Limb (tissue), 2 donors: Measurements from ENCODE around the gene TATDN2.

Source experiments
- DNase-seq, 2 donors: peaks; one replicate each; pipeline ENCODE4 v3.0.0-alpha.2; 2016; ENCODE audit errors: extremely low spot score in 2 of 2

Gene TATDN2

DNA sequence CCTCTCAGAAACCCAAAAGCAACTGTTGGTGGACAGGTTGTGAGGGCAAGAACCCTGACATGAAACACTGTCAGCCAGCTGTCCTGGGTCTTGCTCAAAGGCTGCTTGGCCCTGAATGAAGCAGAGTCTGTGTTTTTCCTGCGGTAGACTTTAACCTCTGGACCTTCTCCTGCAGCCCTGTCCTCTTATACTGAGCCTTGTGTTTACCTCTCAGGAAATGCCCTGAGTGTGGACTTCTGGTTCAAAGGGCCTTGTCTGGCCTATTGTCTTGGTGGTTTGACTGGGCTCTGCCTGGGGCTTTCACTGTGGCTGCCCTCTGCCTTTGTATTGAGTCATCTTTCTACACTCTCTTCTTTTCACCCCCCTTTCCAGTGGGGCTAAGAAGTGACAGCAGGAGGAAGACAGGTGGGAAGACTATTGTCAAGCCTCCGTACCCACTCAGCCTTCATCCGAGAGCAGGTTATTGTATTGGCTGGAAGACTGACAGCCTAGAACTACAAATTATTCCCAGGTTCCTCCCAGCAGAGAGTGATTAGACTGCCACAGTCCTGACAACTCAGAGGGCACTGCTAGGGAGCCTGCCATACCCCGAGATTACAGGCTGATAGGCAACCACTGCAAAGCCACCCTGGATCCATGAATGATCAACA is 69.2 kb downstream of the TATDN2 start:
- DNase-seq: no peak

DNA sequence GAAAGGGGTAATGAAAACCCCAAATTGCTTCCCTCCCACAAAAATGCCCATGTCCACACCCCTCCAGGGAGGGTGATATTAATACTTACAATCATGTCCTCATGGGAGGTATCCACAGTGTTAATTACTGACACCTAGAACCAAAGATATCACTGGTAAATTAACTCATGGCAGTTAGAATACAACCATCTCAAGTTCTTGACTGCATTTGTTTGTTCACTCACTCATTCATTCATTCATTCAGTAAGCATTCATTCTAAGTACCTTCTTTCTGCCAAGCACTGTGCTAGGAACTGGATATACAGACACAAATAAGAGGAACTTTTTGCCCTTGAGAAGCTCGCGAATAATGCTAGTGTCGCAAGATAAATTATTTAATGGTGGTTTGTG is 69.7 kb downstream of the TATDN2 start:
- DNase-seq: no peak

DNA sequence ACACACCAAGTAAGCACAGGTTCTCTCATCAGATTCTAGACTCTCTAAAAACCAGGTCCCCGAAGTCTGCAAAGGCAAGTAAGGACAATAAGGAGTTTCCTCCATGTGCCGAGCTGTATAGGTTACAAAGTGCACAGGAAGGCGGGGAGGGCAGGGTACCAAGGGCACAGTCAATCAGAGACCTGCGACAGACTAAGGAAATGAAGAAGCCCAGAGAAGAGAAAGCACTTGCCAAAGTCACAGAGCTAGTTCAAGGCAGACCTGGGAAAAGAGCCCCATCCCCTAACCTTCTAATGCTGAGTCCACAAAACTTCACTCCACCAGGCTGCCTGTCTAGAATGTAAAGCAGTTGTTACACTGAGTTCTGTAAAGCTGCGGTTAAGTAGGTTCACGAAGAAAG is 71.0 kb downstream of the TATDN2 start:
- no peak for DNase-seq

DNA sequence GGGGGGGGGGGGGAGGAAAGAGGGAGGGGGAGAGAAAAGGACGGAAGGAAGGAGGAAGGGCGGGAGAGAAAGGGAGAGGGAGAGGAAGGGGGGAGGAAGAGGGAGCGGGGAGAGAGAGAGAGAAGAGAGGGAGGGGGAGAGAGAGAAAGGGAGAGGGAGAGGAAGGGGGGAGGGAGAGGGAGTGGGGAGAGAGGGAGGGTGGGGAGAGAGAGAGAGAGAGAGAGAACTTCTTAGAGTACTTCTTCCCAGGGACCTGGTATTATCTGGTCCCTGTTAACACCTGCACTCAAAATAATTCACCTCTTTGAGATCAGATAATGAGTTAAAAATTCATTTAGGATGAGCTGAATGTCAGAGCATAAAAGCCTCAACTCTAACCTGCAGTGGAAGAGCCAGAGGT is 71.5 kb downstream of the TATDN2 start:
- DNase-seq: no peak

DNA sequence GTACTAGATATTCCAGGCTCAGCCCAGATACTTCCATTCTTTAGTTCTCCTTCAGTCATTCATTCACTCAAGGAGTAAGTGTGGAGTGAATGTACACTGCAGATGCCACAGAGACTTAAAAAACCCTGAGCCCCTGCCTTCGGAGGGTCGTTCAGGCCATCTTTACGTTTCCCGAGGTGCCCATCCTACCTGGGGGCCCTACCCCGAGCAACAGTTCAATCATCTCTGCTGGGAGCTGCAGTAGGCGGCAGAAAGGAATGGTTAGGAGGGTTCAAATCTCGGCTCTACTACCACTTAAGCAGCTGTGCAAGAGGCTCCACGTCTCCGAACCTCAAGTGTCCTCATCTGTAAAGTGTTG is 72.0 kb downstream of the TATDN2 start:
- DNase-seq: no peak

DNA sequence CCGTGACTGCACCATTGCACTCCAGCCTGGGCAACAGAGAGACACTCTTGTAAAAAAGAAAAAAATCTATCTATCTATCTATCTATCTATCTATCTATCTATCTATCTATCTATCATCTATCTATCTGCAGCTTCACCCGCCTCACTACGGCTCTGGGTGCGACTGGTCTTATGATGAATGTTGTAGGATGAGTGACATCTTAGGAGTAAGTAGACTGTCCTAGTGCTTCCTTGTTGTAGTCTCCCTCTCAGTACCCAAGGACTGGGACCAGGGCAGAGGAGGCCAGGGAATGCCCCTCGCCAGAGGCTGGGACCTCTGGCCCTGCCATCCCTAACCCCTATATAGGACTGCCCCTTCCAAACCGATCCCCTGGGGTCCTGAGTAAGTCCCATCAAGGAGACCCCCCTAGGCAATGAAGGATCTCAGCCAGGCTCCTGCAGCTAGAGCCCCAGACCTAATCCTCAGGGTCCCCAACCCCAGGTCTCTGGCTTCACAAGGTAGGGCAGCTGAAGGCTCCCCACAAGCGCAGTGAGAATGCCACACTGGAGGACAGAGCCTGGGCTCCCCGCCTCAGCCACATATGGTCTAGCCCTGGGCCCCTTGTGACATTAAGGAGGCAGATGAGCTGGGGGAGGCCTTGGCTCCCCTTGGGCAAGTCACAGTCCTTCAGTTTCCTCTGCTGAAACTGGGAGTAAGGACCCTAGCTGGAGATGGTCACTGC is 73.5 kb downstream of the TATDN2 start:
- no peak for DNase-seq

DNA sequence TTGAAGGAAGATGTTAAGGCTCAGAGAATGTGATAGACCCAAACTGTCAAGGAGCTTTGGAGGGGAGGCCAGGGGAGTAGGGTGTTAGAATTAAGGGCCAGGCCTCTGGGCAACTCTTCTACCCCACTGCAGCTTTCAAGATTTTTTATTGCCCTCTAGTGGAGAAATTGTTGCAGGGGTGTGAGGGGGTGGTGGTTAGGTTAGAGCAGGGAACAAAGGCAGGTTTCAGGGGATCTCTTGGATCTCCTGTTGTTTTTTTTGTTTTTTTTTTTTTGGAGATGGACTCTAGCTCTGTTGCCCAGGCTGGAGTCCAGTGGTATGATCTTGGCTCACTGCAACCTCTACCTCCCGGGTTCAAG is 74.1 kb downstream of the TATDN2 start:
- DNase-seq: no peak

DNA sequence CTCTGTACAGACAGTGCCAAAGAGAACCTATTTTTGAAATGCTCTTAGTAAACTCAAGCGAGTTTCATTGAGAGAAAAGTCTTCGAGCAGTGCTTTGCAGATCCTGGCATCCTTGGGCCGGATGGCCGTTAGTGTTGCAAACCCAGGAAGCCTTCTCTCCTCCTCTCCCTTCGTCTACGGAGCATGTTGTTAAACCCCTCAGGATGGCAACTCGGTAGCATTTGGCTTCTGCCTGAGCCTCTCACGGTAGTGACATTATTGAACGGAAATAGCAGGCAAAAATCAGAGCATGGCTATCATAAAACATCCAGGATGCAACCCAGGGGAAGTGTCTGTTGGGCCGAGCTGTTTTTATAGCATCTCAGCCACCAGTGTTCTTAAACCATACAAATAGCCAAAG is 79.3 kb downstream of the TATDN2 start:
- DNase-seq: no peak

DNA sequence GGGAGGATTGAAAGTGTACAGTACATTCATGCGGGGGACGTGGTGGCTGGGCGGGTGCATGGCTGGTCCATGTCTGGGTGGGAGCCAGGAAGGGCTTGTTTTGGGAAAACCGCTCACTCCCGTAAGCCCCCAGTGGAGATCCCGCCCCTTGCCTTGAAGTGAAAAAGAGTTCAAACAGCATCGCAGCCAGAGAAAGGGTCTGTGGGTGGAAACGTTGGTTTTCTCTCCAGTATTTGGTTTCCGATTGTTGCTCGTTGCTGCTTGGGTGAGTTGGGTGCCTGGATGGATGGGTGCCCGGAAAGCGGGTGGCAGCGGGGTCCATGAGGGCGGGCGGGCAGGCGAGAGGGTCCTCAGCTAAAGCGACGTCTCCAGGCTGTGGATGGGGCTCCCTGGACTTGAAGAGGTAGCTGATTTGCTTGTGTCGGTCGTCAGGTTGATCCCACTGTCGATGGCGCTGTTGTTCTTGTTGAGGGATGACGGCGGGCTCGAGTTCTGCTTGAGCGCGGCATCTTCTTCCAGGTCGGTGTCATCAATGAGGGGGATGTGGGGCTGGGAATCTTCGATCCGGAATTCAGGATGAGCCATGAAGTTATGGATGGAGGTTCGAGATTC is 80.3 kb downstream of the TATDN2 start:
- no peak for DNase-seq

DNA sequence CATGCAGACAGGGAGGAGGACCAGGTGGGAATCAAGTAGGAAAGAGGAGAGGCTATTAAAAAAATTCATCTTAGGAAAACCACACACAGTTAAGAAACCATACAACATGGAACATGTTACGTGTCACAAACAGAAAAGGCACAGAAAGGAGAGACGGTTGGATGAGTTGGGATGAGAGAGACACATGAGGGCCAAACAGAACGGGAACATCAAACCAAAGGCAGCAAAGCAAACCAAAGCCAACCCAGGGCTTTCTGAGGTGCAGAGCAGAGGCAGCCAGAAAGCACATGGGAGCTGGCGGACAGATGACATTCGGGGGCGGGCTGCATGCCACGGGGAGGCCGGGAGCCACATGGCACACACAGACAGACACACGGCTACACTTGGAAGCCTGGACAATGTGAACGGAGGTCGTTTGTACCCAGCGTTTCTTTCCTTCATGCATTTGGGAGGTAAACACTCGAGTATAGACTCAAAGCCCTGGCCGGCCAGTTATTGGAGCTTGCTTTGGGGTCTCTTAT is 81.3 kb downstream of the TATDN2 start:
- DNase-seq: no peak

DNA sequence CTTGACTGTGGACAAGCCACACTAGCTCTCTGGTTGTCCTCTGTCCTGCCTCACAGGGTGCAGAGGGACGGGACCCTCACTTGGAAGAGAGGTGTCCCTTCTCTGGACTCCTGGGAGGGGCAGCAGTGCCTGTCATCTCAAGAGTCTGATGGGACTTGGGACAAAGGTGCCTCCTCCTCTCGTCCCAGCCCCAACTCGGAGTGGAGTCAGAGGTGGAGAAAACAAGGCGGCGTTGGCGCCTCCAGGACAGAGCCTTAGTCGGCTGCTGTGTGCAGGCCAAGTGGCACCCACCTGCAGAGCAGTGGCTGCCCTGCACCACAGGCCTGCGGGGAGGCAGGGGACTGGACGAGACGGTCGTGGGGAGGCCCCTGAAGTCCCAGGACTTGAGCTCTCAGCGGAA is 82.1 kb downstream of the TATDN2 start:
- DNase-seq: no peak
